H1 (cell line): ENCODE measurements around the gene PTTG1IP.

Experiments
- ASH2L ChIP-seq: fragments of 200-600, 300-600 bp; sonication (generic); IDR thresholded peaks from one replicate; pipeline ENCODE4 v1.7.1; 2017; ENCODE audit warnings: low read length
- BRCA1 ChIP-seq: IDR thresholded peaks from 2 replicates; pipeline ENCODE4 v1.6.1; 2012; ENCODE audit warnings: low read depth, low read length, improper control_type of control experiment
- CTCF ChIP-seq, 3 experiments: IDR thresholded peaks; 1 replicate in 2 of 3; 2 replicates in 1 of 3; pipeline versions ENCODE4 v1.5.1 to v1.6.1; 2011; ENCODE audit warnings: low read length in 3 of 3, mild to moderate bottlenecking in 3 of 3, inconsistent platforms in 2 of 3, low read depth in 1 of 3, moderate library complexity in 1 of 3; ENCODE audit not compliant: insufficient read depth in 1 of 3; ENCODE audit errors: control extremely low read depth in 1 of 3
- EP300 ChIP-seq, 2 experiments: IDR thresholded peaks; 1 replicate in 1 of 2; 2 replicates in 1 of 2; pipeline ENCODE4 v1.6.1; 2011 to 2012; ENCODE audit warnings: low read depth in 2 of 2, low read length in 2 of 2, mild to moderate bottlenecking in 2 of 2, borderline replicate concordance in 1 of 2, inconsistent platforms in 1 of 2, moderate library complexity in 1 of 2
- EZH2 ChIP-seq: fragments of 200-600 bp; sonication (generic); IDR thresholded peaks from 2 replicates; pipeline ENCODE4 v1.7.1; 2012; ENCODE audit warnings: low read depth, mild to moderate bottlenecking, moderate library complexity, low read length, inconsistent platforms; ENCODE audit not compliant: severe bottlenecking
- GTF2F1 ChIP-seq: IDR thresholded peaks from 2 replicates; pipeline ENCODE4 v1.6.1; 2012; ENCODE audit warnings: low read depth, low read length, improper control_type of control experiment, borderline replicate concordance
- POLR2A ChIP-seq, 2 experiments: IDR thresholded peaks; 1 replicate in 1 of 2; 2 replicates in 1 of 2; pipeline ENCODE4 v1.6.1; 2011; ENCODE audit warnings: low read depth in 2 of 2, low read length in 2 of 2, mild to moderate bottlenecking in 2 of 2; ENCODE audit errors: control extremely low read depth in 1 of 2
- POLR2AphosphoS5 ChIP-seq: IDR thresholded peaks from 2 replicates; pipeline ENCODE4 v1.6.1; 2011; ENCODE audit warnings: low read depth, low read length
- SUZ12 ChIP-seq: fragments of 200-600 bp; sonication (generic); IDR thresholded peaks from 2 replicates; pipeline ENCODE4 v1.6.1; 2012; ENCODE audit warnings: mild to moderate bottlenecking, inconsistent platforms, low read length, moderate library complexity, mixed read lengths
- TEAD4 ChIP-seq: IDR thresholded peaks from 2 replicates; pipeline ENCODE4 v1.6.1; 2012; ENCODE audit warnings: low read depth, low read length, inconsistent platforms, mixed read lengths
- TF ChIP-seq, protein P1 (sequence below): IDR thresholded peaks from 2 replicates; pipeline ENCODE4 v1.6.1; 2011; ENCODE audit warnings: low read depth, mild to moderate bottlenecking, low read length; ENCODE audit not compliant: insufficient read depth

DNA sequence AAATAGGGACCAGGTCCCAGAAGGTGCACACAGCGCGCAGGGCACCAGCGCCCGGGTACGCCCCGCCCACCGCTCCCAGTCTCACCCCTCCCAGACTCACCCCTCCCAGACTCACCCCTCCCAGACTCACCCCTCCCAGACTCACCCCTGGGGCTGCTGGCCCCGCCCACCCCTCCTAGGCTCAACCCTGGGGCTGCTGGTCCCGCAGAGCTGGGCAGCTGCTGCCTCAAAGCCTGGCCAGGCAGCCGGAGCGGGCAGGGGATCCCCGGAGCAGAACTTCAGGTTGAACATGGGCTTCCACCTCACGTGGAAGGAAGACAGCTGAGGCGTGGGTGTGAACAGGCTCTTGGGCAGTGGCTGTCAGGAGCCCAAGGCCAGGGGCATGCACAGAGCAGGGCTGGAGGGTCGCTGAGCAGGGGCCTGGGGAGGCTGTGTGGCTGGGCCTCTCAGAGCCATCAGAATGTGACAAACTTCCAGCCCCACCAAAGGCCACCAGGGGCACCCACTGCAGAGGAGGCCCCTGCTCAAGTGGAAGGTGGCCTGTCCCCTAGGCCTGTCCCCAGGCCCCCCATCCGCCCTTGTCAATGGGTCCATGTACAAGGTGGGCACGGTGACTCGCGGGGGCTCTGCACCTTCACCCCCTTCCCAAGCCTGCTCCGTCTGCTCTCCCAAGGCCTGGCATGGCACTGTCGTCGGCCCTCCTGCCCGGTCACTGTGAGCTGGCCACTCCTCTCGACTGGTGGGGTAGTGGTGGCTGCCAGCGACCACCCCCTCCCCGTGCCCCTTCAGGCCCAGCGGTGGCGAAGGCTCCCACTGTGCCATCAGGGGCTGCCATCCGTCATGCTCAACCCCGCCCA is 35.2 kb downstream of the PTTG1IP start:
- no peak for TF ChIP-seq BRCA1
- TF ChIP-seq SUZ12: no peak
- no peak for TF ChIP-seq CTCF (IDR thresholded peaks at IDR 0.05; ENCODE audit: control extremely low read depth in 1 of 3, insufficient read depth in 1 of 3, low read depth in 1 of 3, low read length in 3 of 3)
- no peak for TF ChIP-seq EP300 (IDR thresholded peaks at IDR 0.05; ENCODE audit: borderline replicate concordance in 1 of 2, low read depth in 2 of 2, low read length in 2 of 2)
- no peak for TF ChIP-seq GTF2F1
- no peak for TF ChIP-seq TEAD4
- no peak for TF ChIP-seq POLR2AphosphoS5
- TF ChIP-seq EZH2: no peak
- no peak for TF ChIP-seq POLR2A (IDR thresholded peaks at IDR 0.05; ENCODE audit: control extremely low read depth in 1 of 2, low read depth in 2 of 2, low read length in 2 of 2)
- TF ChIP-seq, protein P1, sequence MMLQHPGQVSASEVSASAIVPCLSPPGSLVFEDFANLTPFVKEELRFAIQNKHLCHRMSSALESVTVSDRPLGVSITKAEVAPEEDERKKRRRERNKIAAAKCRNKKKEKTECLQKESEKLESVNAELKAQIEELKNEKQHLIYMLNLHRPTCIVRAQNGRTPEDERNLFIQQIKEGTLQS: no peak
- TF ChIP-seq ASH2L: no peak
